Fibroblast of lung (primary cell): ENCODE data around the gene NTSR1. TPM values are rescaled to one million over a fixed set of nuclear protein-coding genes. Genes with fewer than 3 reads are reported as not detected.

Experiments used
- DNase-seq, 2 donors: peaks; one replicate each; pipeline versions ENCODE4 v3.0.0 to v3.0.0-alpha.2; 2010; ENCODE audit warnings: low read depth in 2 of 2
- H2AFZ ChIP-seq: 2 replicates; pipeline ENCODE4 v1.5.1; 2012; ENCODE audit warnings: low read length, control low read depth, inconsistent platforms
- H3K27ac ChIP-seq: 2 replicates; pipeline ENCODE4 v1.5.1; 2011; ENCODE audit warnings: low read length, control low read depth; ENCODE audit not compliant: insufficient read depth
- H3K27me3 ChIP-seq: 2 replicates; pipeline ENCODE4 v1.5.1; 2011; ENCODE audit warnings: mild to moderate bottlenecking, low read length; ENCODE audit not compliant: control insufficient read depth, insufficient read depth
- H3K36me3 ChIP-seq: 2 replicates; pipeline ENCODE4 v1.5.1; 2011; ENCODE audit warnings: low read length; ENCODE audit not compliant: control insufficient read depth, insufficient read depth
- H3K4me1 ChIP-seq: 2 replicates; pipeline ENCODE4 v1.5.1; 2011; ENCODE audit warnings: low read length; ENCODE audit not compliant: control insufficient read depth, insufficient read depth; ENCODE audit errors: extremely low read depth
- H3K4me2 ChIP-seq: 2 replicates; pipeline ENCODE4 v1.5.1; 2011; ENCODE audit warnings: low read length, control low read depth; ENCODE audit not compliant: insufficient read depth; ENCODE audit errors: extremely low read depth
- H3K4me3 ChIP-seq, 4 experiments: fragments of 200-600 bp in 1 of 4; sonication (generic) in 1 of 4; replicated peaks in 1 of 4; 2 replicates each; pipeline ENCODE4 v1.5.1; 2011 to 2016; ENCODE audit warnings: low read length in 4 of 4, low read depth in 3 of 4, mild to moderate bottlenecking in 3 of 4, control low read depth in 2 of 4, inconsistent platforms in 1 of 4, mixed read lengths in 1 of 4; ENCODE audit not compliant: insufficient read depth in 1 of 4; ENCODE audit errors: control extremely low read depth in 1 of 4
- H3K79me2 ChIP-seq: 2 replicates; pipeline ENCODE4 v1.5.1; 2012; ENCODE audit warnings: mild to moderate bottlenecking, low read length, inconsistent platforms; ENCODE audit not compliant: control insufficient read depth, insufficient read depth
- H3K9ac ChIP-seq: 2 replicates; pipeline ENCODE4 v1.5.1; 2011; ENCODE audit warnings: mild to moderate bottlenecking, low read length, control low read depth; ENCODE audit not compliant: insufficient read depth
- H3K9me3 ChIP-seq: 2 replicates; pipeline ENCODE4 v1.5.1; 2012; ENCODE audit warnings: low read depth, low read length; ENCODE audit not compliant: control insufficient read depth, insufficient read depth
- H4K20me1 ChIP-seq: 2 replicates; pipeline ENCODE4 v1.5.1; 2011; ENCODE audit warnings: low read length; ENCODE audit not compliant: control insufficient read depth, insufficient read depth; ENCODE audit errors: extremely low read depth
- CTCF ChIP-seq, 2 donors: IDR thresholded peaks in 1 of 2; conservative IDR thresholded peaks in 1 of 2; 1 replicate in 1 of 2; 2 replicates in 1 of 2; pipeline ENCODE4 v1.5.1; 2011 to 2012; ENCODE audit warnings: low read length in 2 of 2, control low read depth in 1 of 2, inconsistent platforms in 1 of 2, low read depth in 1 of 2, mild to moderate bottlenecking in 1 of 2
- EZH2 ChIP-seq: IDR thresholded peaks from 2 replicates; pipeline ENCODE4 v1.5.1; 2012; ENCODE audit warnings: low read length, control low read depth, mild to moderate bottlenecking; ENCODE audit errors: missing control alignments
- polyA plus RNA-seq, 2 donors: library from polyadenylated mRNA; depleted of rRNA in 1 of 2; stranded (reverse) in 1 of 2; unstranded in 1 of 2; fragments of >200 nt; gene quantifications; 2 replicates each; pipeline ENCODE4 v1.2.1, GENCODE V29; 2011 to 2012; ENCODE audit warnings: missing spikeins in 1 of 2
- total RNA-seq: library from RNA; depleted of rRNA; stranded (reverse); fragments of >200 nt; gene quantifications from 2 replicates; pipeline ENCODE4 v1.2.1, GENCODE V29; 2014

The NTSR1 gene
- total and polyA plus RNA-seq, 2 donors (not counting 1 experiment from before 2014, with no cell fraction given): 0.05 to 0.33 TPM

- no peaks in the 10 kb centered on the region for H3K9me3 ChIP-seq
- no peak overlapping the region for H3K27ac ChIP-seq
- no peak overlapping the region for H3K9ac ChIP-seq
These were observed 42.6 kb upstream of the NTSR1 start for GRCh38 chr20:62665826-62666735.

GRCh38 chr20:62666736-62667529, 41.7 kb upstream of the NTSR1 start:
- peaks cover 3% of the 10 kb centered on the region for H3K4me1 ChIP-seq
- no peak overlapping the region for H3K27ac ChIP-seq
- H3K9me3 ChIP-seq: no peaks in the 10 kb centered on the region
- H2AFZ ChIP-seq: no peak overlapping the region
- no peaks in the 10 kb centered on the region for H4K20me1 ChIP-seq
- no peak for TF ChIP-seq EZH2
- no peak for TF ChIP-seq CTCF (conservative IDR thresholded peaks at IDR 0.05 in 1 of 2, IDR thresholded peaks at IDR 0.05 in 1 of 2; ENCODE audit: low read depth in 1 of 2, low read length in 2 of 2)
- no peak overlapping the region for H3K9ac ChIP-seq
- no peak overlapping the region for H3K4me3 ChIP-seq
- DNase-seq: no peak
- no peak overlapping the region for H3K4me2 ChIP-seq
- no peaks in the 10 kb centered on the region for H3K27me3 ChIP-seq
- no peaks in the 10 kb centered on the region for H3K36me3 ChIP-seq
- H3K79me2 ChIP-seq: no peaks in the 10 kb centered on the region

More at GRCh38 chr20:62665826-62666735, 42.6 kb upstream of the NTSR1 start:
- H3K4me2 ChIP-seq: no peak overlapping the region
- no peaks in the 10 kb centered on the region for H3K79me2 ChIP-seq
- H3K27me3 ChIP-seq: no peaks in the 10 kb centered on the region
- TF ChIP-seq EZH2 (no peak), CTCF (conservative IDR thresholded peaks at IDR 0.05 in 1 of 2, IDR thresholded peaks at IDR 0.05 in 1 of 2; ENCODE audit: low read depth in 1 of 2, low read length in 2 of 2) (no peak)
- no peaks in the 10 kb centered on the region for H3K36me3 ChIP-seq
- H4K20me1 ChIP-seq: no peaks in the 10 kb centered on the region
- no peak for DNase-seq
- no peak overlapping the region for H3K4me3 ChIP-seq
- peaks cover 5% of the 10 kb centered on the region for H3K4me1 ChIP-seq
- H2AFZ ChIP-seq: no peak overlapping the region
